GM21390 (cell line): Measurements from ENCODE around the gene DLG3.

Experiments
- ATAC-seq: cut with Tn5 transposase; IDR thresholded peaks from one replicate; pipeline ENCODE4 v1.9.1; 2021; ENCODE audit not compliant: unreplicated experiment

Gene DLG3

DNA sequence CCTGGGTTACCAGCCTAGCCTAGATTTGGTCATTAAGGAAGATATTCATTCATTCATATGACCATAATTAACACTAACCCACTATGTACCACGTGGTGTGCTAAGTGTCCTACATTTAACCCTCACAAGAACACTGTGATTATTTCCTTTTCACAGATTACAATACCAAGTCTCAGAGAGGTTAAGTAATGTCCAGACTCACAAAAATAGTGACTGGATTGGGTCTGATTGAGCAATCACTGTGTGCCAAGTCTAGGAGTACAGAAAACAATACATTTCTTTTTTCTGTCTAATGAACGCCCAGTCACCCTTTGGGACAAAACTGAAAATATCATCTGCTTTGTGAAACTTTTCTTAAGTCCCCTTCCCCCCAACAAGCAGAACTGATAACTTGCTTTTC lies 7.6 kb upstream of the DLG3 start:
- ATAC-seq, result no peak

DNA sequence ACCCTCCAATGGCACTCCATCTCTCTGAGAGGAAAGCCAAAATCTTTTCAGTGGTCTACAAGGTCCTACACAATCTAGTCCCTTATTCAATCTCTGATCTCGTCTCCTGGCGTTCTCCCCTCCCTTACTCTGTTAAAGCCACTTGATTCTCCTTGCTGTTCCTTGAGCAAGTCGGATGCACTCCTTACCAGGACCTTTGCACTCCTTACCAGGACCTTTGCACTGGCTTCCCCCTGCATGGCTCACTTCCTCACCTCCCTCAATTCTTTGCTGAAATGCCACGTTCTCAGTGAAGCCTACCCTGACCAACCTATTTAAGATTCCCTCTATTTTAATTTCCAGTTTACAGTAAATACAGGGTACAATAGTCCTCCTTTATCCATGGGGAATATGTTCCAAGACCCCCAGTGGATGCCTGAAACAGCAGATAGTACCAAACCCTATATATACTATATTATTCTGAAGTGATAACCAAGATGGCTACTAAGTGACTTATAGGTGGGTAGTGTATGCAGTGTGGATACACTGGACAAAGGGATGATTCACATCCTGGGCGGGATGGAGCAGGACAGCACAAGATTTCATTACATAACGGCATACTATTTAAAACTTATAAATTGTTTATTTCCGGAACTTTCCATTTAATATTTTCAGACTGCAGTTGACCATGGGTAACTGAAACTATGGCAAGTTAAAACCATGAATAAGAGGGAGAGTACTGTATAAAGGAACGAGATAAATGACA lies 6.5 kb upstream of the DLG3 start:
- no peak for ATAC-seq

- no peak for ATAC-seq
Observed at GRCh38 chrX:70439016-70439415, 5.6 kb upstream of the DLG3 start.

GRCh38 chrX:70442224-70442623 lies 2.4 kb upstream of the DLG3 start:
- ATAC-seq, result no peak

- ATAC-seq, result no peak
Observed at GRCh38 chrX:70444946-70445656, 466 bp downstream of the DLG3 start.

- ATAC-seq, result no peak
Observed at GRCh38 chrX:70445951-70446350, 1.3 kb downstream of the DLG3 start.

DNA sequence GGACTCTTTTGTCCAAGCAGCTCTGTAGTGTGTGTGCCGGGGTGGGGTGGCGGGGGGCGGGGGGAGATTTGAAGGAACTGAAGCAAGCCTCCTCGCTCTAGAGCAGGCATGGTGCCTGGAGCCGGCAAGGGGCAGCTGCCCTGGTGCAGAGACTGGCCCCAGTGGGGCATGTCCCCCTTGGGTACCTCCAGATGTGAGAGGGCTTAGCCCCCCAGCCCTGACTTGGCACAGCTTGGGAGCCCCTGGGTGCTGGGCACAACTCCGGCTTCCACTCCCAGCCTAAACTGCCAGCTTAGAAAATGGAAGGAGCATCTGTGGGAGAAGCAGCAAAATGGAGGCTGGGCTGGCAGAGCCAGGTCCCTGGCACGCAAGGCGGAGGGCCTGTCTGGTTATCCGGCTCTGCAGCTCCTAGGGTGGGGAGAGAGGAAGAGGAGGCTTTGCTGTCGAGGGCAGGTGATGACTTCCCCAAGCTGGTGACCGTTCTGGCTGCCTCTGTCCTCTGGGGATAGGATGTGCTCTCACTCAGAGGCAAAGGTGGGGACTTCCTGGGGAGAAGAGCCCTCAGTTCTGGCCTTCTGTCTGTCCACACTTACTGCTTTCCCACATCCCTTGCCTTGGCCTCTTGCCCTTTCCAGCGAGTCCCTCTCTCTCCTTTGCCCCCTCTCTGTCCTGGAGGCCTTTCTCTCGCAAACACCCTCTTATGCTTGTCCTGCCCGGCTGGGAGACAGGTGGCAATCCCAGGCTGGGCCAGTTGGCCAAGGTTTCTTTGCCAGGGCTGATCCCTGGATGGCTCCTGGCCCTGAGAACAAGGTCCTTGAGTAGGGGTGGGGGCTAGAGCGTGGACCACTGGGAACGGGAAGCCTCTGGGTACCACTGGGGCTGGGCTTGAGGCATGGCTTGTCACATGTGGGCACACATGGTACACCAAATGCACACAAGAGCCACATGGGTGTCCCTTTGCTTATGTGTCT lies 2.0 kb downstream of the DLG3 start:
- ATAC-seq, result no peak

GRCh38 chrX:70449457-70449966 lies 4.9 kb downstream of the DLG3 start:
- no peak for ATAC-seq

DNA sequence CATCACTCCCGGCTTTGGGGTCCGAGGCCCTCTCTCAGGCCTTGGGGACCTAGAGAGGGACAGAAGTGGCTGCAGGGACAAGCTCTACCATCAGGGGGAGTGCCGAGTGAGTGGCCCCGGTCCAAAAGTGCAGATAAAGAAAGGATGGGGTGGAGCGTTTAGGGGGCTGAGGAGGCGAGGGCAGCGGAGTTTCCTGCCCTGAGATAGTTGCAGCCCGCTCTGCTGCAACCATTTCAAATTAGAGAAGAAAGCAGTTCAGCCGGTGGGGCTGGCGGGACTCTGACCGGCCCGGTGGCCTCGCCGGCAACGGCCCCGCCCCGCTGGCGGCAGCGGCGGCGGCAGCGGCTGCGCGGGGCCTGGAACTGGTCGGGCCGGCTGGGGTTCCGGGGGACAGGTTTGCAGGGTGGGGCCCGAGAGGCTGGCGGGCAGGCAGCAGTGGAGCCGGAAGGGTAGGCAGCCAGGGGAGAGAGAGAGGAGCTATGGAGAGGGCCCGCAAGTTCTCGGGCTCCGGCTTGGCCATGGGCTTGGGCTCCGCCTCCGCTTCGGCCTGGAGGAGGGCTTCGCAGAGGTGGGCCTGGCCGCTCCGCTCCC lies 7.6 kb downstream of the DLG3 start:
- peak; percentile 38 for ATAC-seq

DNA sequence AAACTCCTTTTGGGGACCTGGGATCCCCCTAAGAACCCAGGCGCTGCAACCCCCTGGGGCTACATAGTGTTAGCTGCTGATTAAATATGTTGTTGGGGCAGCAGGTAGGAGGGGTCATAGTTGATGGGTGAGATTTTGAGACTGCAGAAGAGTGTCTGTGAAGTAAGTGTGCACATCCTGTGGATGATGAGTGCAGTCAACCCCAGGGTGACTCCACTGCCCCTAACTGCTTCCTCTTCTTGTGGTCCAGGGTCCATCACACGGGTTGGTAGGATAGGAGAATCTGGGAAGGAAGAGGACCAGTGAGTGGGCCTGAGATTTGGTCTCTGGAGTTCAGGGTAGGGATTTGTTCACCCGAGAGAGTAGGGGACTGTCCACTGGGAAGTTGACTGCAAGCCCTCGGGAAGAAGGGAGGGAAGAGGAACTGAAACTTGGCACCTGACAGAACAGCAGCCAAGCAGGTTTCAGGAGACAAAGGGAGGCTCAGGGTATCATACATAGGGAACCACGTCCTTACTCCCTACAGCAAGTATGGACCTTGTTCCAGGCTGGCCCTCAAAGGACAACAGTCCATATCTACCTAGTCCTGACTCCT lies 8.5 kb downstream of the DLG3 start:
- no peak for ATAC-seq

- peak; percentile 62 for ATAC-seq
Observed at GRCh38 chrX:70454441-70455365, 10.1 kb downstream of the DLG3 start.

DNA sequence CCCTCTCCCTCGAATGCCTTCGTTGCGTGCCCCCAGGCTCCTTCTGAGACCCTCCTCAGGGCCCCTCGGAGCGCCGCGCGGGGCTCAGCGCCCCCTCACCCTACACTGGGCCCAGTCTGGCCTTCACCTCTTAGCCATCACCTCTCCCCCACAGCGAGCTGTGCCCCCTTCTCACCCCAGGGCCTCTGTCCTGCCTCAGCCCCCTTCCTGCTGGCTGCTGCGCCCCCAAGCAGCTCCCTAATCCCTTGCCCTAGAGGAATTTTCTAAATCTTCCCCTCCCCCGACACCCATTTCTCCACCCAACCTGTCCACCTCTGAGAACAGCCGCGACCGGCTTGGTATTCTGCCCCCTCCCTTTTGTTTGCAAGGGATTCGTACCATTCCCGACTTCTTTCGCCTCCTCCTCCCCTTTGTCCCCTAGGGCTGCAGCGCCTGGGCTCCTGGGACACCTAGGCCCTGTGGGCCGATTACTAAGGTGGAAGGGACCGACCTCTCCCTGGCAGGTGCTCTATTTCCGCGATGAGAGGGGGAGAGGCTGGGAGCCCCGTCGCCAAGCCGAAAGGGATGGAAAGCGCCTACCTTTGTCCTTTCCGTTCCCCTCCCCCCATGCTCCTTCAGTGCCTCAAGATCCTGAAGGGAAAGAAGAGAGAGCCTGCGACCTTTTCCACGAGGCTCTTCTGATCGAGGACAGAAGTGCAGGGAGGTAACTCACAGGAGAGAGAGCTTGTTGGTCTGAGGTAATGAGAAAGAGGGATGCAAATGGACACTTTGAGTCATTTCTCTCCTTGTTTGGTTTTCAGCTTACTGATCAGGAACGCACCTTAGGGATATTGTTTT lies 10.9 kb downstream of the DLG3 start:
- no peak for ATAC-seq

GRCh38 chrX:70456256-70456655 lies 11.6 kb downstream of the DLG3 start:
- ATAC-seq, result no peak

- no peak for ATAC-seq
Observed at GRCh38 chrX:70461026-70461425, 16.4 kb downstream of the DLG3 start.

- ATAC-seq, result no peak
Observed at GRCh38 chrX:70464051-70464450, 19.4 kb downstream of the DLG3 start.

GRCh38 chrX:70466968-70467367 lies 22.3 kb downstream of the DLG3 start:
- ATAC-seq, result no peak

- ATAC-seq, result no peak
Observed at GRCh38 chrX:70468709-70469108, 24.1 kb downstream of the DLG3 start.

DNA sequence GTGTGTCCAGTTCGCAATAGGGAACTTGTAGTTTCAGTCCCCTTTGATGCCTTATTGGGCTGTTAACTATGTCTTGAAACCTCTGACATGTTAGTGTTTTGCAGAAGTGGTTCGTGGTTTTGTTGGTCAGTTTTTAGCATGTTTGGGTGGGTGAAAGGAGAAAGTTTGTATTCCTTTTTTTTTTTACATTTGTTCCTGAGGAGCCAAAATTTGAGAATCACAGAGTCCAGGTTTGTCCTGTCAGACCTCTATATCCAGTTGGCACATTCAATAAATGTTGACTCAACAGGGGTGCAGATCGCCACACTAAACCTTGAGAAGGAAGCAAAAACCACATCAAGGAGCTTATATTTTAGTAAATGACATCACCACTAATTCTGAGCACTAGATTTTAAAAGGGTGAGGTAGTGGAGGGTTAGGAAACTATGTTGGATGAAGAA lies 26.2 kb downstream of the DLG3 start:
- ATAC-seq, result no peak
